T1000 (cell line): ENCODE measurements around the gene LAMB4.

Source experiments
- DNase-seq: peaks from one replicate; lab custom pipeline; 2025; ENCODE audit warnings: mixed read lengths; lab: John Stamatoyannopoulos, UW

LAMB4 gene

DNA sequence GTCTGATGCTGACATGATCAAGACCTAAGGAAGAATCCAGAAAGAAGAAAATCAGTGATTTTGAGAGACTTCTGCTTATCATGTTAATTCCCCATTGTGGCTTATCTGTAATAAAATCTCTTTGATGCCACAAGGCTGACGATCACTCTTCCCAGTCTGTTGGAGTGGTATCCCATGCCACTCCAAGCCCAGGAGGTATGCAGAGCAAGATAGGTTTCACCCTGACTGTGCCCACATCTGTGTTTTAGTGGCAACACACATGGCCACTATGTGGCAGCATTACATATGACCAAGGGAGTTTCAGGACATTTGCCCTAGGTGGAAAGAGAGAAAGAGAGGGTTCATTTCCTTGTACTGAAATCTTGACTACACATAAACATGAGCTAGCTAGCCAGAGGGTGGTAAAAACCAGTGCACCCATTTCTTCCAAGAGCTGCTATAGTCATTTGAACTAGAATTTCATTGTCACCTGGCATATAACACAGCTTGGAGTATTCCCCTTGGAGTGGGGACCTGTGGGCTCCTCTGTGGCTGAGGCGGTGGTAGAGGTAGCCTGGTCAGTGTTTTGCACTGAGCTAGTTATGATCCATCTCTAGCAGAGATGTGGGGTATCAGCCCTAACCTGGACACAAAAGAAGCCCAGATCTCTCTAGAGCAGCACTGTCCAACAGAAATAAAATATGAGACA, 20.8 kb downstream of the LAMB4 start:
- DNase-seq, result no peak

DNA sequence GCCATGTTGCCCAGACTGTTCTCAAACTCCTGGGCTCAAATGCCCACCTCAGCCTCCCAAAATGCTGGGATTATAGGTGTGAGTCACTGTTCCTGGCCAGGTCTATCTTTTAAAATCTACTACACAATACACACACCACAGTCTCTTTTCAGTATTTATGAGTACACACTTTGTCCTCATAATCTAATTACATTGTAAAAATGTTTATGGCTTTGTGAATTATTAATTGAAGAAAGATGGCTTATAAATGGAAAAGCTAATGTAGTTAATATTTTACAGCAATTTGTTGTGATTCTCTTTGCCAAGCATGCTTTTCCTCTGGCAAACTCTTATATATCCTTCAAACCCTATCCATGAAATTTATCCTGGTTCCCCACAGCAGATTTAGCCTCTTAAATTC, 22.0 kb downstream of the LAMB4 start:
- DNase-seq, result no peak

DNA sequence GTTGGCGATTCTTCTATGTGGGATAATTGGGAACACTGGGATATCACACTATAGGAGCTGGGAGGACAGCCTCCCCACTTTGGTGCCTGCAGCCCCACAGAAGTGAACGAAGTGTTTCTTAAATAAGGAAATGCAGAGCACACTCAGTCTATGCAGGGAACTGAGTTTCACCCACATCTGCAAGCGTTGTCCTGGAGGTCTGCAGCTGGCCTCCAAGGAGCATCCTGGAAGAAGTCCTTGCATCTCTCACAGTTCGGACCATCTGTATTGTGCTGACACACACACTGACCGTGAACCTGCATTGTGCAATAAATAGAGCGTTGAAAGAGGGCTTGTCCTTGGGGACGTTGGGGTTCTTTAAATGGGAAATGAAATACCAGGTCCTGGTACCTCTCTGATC, 25.8 kb downstream of the LAMB4 start:
- DNase-seq, result no peak

DNA sequence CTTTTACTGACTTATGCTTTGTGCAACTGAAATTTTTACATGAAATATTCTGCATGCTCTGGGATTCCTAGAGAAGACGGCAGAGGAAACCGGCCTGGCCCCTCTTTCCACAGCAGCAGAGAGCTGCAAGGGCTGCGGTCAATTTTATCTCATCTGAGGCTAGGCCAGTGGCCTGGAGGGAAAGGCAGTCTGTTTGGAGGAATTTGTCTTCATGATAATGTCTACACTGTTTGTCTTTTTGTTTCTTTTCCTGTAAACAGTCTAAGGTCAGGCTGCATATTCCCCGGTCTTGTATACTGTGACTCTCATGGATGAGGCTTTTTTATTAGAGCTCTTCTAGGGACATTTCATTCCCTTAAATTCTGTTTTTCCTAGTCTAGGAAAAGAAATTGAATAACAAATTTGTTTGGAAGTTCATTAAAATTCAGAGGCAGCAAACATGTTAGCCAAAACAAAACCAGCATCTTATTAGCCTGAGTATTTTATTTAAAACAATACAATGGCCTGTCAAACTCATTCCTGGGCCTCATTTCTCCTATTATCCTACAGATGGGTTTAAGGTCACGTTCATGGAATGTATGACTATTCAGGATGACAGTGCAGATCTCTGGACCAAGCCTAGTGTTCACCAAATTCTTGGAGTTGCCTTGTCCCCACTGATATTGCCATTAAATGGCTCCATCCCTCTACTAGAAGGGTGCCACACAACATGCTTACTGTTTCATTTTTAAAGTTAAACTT, 26.4 kb downstream of the LAMB4 start:
- no peak for DNase-seq

DNA sequence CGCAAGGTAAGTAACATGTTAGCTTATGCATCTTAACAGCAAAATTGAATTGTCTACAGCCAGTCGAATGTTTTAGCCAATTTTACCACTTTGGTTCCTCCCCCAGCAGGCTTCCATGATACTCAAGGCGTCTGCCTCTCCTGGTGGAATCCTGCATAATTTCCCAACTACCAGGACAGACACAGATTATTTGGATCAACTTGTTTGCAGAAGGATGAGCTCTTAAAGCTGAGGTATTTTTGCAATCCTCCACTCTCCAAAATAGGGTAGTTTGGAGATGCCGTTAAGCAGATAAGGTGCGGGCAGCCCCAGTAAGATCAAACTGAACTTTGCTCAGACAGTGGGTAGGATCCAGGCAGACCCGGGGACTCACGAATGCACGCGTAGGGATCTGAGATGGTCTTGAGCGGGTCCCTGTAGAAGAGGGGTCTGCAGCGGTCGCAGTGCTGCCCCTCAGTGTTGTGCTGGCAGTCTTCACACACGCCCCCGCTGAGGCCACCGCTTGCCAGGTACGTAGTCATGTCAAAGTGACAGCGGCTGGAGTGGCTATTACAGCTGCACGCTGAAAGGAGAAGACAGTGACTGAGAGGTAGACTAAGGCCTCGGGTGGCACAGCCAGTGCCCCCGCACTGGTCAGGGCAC, 27.4 kb downstream of the LAMB4 start:
- DNase-seq, result no peak

DNA sequence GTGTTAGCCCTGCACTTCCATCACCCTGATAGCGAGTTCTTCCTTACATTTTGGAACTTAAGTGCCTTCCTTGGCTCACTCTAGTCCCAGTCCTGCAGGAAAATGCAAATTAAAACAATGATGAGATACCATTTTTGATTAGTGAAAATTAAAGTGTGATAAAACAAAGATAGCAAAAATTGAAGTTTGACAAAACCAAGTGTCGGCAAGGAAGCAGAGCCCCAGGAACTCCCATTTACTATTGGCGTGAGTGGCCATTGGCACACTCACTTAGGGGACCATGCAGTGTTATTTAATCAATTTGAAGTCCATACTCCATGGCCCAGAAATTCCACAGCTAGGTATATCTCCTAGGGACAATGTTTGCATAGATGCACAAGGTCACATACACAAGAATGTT, 28.4 kb downstream of the LAMB4 start:
- DNase-seq, result no peak

DNA sequence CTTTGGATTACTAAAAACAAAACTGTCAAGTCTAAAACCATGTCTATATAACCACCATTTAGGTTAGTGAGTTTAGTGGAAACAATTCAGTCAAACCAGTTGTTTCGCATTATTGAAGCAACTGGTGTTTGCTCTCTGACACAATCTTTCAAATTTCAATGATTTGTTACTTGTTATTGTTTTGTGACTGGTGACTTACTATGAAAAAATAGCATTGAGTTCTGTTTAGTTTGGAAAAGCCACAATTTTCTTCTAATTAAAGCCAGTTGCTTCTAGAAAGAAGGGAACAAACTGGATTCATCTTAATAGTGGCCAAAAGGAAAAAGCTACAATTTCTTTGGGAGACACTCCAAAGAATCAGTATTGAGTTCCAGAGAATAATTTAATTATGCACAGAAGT, 30.4 kb downstream of the LAMB4 start:
- DNase-seq, result no peak

DNA sequence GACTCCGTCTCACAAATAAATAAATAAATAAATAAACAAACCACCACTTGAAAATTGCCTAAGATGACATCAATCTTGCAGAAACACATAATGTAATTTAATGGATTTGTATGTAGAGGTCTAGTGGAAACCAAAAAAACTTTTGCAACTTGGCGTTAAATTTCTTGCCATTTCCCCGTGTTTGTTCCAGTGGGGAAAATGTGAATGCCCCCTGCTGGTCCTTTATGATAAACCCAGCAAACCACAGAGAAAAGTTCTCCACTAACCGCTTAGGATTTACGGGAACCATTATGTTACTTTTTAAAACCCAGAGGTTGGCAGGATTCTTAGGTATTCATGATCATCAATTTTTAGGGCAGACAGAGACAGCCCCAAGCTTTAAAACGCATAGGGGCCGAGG, 32.5 kb downstream of the LAMB4 start:
- no peak for DNase-seq

DNA sequence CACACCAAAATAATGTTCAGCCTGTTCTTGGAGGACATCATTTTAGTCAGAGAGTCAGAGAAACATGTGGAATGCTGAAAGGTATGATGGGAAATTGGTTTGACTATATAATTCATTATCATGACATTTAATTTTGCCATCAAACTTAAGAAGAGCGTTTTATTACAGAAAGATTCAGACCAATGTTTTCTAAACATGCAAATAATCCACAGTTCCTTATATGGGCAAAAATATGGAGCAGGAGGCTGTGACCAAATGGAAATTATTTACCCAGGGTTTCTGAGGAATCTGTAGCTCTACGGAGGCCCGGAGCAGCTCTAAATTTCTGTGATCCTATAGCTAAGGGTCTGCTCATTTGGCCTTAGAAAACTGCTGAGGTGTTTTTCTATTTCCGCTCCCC, 33.2 kb downstream of the LAMB4 start:
- DNase-seq, result no peak

DNA sequence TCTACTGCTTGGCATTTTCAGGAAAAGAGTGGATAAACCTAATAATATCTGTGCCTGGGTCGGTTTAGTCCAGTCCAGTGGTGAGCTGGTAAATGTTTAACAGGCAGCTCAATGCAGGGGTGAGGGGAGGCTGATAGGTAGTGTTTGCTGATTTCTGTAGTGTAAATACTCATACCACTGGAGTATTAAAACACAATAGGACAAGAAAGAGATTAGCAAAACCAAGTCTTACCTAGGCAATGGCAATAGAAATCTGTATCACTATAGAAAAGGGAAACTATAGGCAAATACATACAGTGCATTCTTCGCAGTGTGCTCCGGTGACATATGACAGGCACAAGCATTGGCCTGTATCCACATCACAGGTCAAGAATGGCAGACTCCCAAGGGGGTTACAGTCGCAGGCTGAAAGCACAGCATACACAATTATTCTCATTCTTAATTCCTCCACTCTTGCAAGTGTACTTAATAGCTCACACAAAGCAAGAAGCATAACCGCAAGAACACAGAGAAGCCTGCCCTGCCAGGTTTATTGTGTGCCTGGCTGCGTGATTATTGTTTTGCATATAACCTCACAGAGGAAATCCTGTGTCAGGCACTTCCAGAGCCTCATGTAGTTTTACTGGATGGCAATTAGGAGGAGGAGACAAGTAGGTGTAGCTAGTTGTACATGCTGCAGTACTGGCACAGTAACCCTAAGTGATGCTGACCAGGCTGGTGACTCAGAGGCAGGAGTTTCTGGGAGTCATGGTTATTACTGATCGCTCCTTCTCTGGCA, 35.0 kb downstream of the LAMB4 start:
- DNase-seq, result peak; percentile 13

DNA sequence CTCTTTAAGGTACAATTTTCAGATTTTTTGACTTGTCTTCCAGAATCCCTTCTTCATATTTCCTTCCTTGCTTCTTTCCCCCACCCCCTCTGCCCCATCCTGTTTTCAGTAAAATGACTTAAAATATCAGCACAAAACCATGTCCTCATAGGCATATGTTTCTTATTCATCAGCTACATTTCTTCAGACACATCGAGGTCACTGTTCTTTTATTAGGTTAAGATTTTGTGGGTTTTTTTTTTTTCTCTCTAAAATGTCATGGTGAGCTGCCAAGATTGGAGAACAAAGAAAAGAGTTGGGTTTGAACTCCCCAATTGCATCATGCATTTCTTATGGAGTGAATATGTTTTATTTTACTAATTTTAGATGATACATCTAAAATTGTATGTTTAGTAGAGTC, 35.8 kb downstream of the LAMB4 start:
- no peak for DNase-seq

DNA sequence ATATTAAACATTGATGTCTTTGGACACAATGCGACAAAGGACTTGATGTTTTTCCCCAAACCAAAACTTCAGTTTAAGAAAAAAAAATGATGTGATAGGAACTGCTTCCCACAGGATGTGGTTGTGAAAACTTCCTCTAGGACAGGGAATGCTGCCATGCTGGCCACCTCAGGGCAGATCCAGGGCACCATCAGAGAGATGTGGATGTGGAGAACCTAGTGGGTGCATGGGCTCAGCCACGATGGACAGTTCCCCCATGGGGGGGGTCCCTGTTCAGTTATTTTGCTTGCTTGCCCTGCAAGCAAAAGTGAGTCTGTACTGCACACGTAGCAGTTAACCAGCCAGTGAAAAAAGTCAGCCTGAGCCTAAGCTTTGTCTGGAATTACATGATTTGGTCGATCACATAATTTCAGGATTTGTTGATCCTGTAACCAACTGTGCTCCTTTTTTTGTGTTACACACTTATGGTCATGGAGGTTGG, 36.3 kb downstream of the LAMB4 start:
- no peak for DNase-seq

DNA sequence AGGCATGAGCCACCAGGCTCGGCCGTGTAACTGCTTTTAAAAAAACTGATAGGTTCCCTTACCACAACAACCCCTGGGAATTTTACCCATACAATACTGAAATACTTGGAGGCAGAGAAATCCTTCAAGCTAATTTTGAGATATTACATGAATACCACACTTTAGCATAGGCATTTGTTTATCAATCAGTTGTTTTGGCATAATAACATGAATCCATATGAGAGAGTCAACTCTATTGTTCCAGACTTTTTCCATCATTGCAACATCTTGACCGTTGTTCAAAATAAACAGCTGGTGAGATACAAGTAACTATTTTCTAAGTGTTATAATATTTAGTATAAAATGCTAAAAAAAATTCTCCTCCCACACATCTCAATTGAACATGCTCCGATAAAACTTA, 36.8 kb downstream of the LAMB4 start:
- no peak for DNase-seq

DNA sequence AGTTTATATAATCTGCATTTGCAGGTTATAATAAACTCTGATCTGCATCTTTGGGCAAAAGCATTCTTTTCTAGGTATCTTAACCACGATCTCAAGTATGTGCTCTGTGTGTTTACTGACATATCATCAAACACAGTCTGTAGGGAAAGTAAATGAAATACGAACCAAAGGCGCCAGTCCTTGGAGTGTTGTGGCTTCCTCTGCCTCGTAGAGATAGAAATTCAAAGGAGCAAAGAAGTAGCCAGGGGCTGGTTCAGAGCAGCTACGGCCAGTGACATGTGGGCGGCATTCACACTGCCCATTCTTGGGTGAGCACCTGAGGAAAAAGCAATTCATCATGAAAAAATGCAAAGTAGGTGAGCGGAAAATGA, 38.7 kb downstream of the LAMB4 start:
- no peak for DNase-seq

DNA sequence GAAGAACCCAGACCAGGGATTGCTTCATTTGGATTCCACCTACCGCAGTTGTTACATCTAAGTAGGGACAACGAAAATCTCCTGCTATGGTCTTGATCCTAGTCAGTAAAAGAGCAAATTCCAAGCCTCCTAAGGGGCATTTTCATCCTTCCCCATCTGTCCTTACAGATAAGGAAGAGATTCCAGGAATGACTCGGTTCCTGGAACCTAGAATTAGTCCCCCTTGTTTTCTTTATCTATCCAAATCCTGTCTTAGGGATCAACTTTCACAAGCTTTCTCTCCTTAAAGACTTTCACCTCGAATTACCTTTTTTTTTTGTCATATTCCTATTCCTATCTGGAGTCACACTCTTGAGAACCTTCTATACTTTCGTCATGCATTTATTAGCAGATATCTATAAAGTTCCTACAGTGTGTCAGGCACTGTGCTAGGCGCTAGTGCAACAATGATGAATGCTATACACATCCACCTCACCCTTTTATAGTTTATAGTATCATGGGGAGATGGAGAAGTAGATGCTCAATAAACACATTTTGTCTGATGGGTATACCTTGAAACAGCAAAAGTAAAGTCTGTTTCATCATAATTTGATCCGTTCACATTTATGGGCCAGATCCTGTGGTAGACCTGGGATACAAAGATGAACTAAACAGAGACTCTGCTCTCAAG, 39.2 kb downstream of the LAMB4 start:
- no peak for DNase-seq

DNA sequence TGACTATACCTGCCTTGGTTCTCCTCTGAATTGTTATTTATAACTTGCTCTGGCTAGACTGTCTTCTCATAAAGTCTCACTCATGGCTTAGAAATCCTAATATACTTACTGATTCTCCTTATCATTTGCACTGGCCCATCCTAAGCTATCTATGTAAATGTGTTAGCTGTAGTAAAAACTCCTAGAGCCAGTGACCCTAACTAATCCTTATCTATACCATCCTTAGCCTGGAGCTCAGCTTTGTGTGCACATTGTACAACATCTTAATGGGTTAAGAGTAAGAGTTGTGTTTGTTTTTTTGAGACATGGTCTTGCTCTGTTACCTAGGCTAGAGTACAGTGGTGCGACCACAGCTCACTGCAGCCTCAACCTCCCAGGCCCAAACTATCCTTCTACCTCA, 40.8 kb downstream of the LAMB4 start:
- no peak for DNase-seq

DNA sequence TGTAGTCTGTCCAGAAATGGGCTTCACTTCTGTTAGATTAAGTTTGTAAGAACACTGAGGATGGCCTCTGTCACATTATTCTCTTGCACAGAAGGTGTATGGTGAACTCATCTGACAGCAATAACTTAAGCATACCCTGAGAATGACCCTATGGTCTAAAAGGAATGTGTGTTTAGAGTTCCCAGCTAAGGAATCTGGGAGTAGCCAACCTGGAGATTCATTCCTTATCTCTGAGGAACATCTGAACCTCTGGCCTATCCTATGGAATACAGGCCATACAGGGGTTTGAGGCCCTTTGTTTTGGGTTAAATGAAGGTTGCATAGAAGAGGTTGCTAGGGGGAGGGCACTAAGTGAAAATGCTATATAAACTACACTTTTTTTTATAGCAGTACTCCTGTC, 41.4 kb downstream of the LAMB4 start:
- DNase-seq, result no peak

DNA sequence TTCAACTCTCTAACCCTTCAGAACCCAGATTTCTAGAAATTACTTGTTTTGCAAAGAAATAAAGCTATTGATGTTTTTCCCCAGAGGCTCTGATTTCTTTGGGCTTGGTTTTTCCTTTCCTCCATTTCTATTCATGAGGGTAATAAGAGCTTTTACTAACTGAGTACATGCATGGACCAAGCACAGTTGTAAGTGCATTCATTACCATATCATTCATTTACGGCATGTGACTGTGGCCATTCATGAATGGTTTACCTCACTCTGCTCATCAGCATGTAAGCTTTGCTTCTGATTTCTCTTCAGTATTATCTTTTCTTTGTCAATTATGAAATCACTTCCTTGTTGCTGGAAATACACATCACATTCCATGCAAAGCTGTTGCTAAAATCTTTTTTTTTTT, 42.4 kb downstream of the LAMB4 start:
- no peak for DNase-seq

DNA sequence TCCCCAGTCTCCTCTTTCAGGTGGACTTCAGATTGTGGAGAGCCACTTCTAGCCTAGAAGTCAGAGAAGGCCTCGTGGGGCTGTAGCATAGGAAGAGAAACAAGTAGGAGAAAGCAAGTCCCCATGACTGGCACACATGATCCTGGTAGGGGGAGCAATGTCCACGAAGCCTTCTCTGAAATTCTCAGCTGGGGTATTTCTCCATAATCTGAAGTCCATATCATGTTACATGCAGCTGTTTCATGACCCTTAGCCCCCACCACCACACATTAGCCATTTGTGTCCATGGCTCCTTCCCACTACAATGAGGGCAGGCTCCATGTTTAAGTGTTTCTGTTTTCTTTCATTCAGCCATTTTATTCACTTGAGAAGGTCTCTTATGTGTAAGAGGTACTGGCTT, 43.2 kb downstream of the LAMB4 start:
- no peak for DNase-seq

DNA sequence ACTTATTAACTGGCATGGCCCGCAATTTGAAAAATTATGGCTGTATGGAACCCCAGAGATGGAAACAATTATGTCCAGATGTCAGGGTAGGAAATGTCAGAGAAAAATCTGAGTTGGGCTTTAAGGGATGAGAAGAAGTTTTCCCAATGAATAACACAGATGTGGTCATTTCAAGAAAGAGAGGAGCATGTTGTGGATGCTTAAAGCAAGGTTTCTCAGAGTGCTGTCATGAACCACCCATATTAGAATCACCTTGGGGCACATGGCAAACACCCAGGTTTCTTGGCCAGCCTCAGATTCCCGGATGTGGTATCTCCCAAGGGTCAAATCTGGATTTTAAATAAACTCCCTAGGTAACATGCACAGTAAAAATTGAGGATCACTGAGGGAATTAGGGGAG, 43.6 kb downstream of the LAMB4 start:
- no peak for DNase-seq

DNA sequence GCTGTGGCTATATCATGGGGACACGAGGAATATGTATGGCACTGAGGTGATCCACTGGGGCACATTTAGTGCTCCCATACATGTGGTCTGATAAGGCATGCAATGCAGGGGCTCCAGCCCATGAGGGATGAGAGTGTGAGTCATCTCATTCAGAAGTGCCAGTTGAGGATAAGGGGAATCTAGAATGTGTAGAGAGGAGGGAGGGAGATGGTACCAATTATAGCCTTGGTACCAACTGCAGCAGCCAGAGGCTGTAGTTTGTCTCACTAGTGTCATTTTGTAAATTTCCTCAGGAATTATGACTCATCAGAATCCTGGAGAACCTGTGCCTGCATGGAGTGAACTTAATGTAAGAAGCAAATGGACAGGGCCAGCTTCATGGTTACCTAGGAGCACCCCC, 46.2 kb downstream of the LAMB4 start:
- no peak for DNase-seq
